CD4-positive, alpha-beta T cell (primary cell): ENCODE results near the gene FIG4. TPM values are rescaled to one million over a fixed set of nuclear protein-coding genes. Genes with fewer than 3 reads are reported as not detected.

Source experiments
- ATAC-seq: fragments of 200-7000 bp; cut with Tn5 transposase; one replicate; pipeline ENCODE4 v1.10.0; 2022; ENCODE audit warnings: mild to moderate bottlenecking; ENCODE audit not compliant: poor library complexity
- CTCF ChIA-PET: fragments of 350-600 bp; sonication (Branson Sonifier 250); formaldehyde crosslinking; loops from one replicate; lab custom pipeline; 2021; ENCODE audit warnings: antibody characterized with exemption, inconsistent platforms; lab: Charles Lee
- POLR2A ChIA-PET: fragments of 350-600 bp; sonication (Branson Sonifier 250); formaldehyde crosslinking; loops from one replicate; lab custom pipeline; 2021; ENCODE audit warnings: antibody characterized with exemption, inconsistent platforms; lab: Charles Lee
- DNase-seq, 14 experiments: peaks; one replicate each; pipeline ENCODE4 v3.0.0-alpha.2; 2013 to 2020; ENCODE audit warnings: mixed read lengths in 2 of 14
- H3K27ac ChIP-seq, 2 donors: one replicate each; pipeline versions ENCODE4 v1.5.1 to v1.7.0; 2013; ENCODE audit warnings: low read length in 2 of 2, low read depth in 1 of 2, mild to moderate bottlenecking in 1 of 2
- H3K27me3 ChIP-seq, 2 experiments: 1 replicate in 1 of 2; 2 replicates in 1 of 2; pipeline versions ENCODE4 v1.6.1 to v1.7.0; 2013; ENCODE audit warnings: low read length in 2 of 2, control low read depth in 1 of 2, mild to moderate bottlenecking in 1 of 2, moderate library complexity in 1 of 2; ENCODE audit not compliant: insufficient read depth in 2 of 2, control insufficient read depth in 1 of 2
- H3K36me3 ChIP-seq: one replicate; pipeline ENCODE4 v1.6.1; 2013; ENCODE audit warnings: low read length, control low read depth; ENCODE audit not compliant: insufficient read depth
- H3K4me1 ChIP-seq: one replicate; pipeline ENCODE4 v1.6.1; 2013; ENCODE audit warnings: low read length, control low read depth; ENCODE audit not compliant: insufficient read depth
- H3K4me3 ChIP-seq: one replicate; pipeline ENCODE4 v1.5.1; 2013; ENCODE audit warnings: mild to moderate bottlenecking, low read length, moderate library complexity
- H3K9me3 ChIP-seq, 2 experiments: 1 replicate in 1 of 2; 2 replicates in 1 of 2; pipeline versions ENCODE4 v1.6.1 to v1.7.0; 2013; ENCODE audit warnings: low read length in 2 of 2, mild to moderate bottlenecking in 2 of 2, control low read depth in 1 of 2, moderate library complexity in 1 of 2; ENCODE audit not compliant: control insufficient read depth in 1 of 2, insufficient read depth in 1 of 2
- H3K27ac Mint-ChIP-seq: one replicate; pipeline ENCODE4 v1.8.0; 2020; ENCODE audit warnings: mixed read lengths
- H3K27me3 Mint-ChIP-seq: one replicate; pipeline ENCODE4 v1.8.0; 2021; ENCODE audit warnings: mixed read lengths
- H3K36me3 Mint-ChIP-seq: one replicate; pipeline ENCODE4 v1.8.0; 2021; ENCODE audit warnings: low read depth, mixed read lengths
- H3K4me1 Mint-ChIP-seq: one replicate; pipeline ENCODE4 v1.8.0; 2021; ENCODE audit warnings: low read depth, mixed read lengths
- H3K4me3 Mint-ChIP-seq: one replicate; pipeline ENCODE4 v1.8.0; 2020; ENCODE audit warnings: mild to moderate bottlenecking, mixed read lengths
- H3K9me3 Mint-ChIP-seq: one replicate; pipeline ENCODE4 v1.8.0; 2020; ENCODE audit warnings: mixed read lengths
- CTCF ChIP-seq: fragments of 200-600 bp; IDR thresholded peaks from one replicate; pipeline ENCODE4 v1.8.0; 2022; ENCODE audit warnings: antibody characterized with exemption, mild to moderate bottlenecking
- intact Hi-C, 2 experiments: fragments of 100-400 bp; cut with DNase I in 1 of 2; cut with micrococcal nuclease in 1 of 2; formaldehyde crosslinking; loops; one replicate each; pipeline versions ENCODE4 v1.15.1 to v1.9.0; 2023 to 2025; cut with DNase I, micrococcal nuclease
- total RNA-seq, 174 experiments: library from RNA in 2 of 174; stranded (reverse) in 2 of 174; gene quantifications; one replicate each; pipeline ENCODE4 v1.2.3 and lab custom pipeline; 2021 to 2026

FIG4 gene
- total RNA-seq, 2 experiments from 2014 or later, result 3.3 to 4.0 TPM

- Histone ChIP-seq H3K4me1 (no peaks in the 10 kb centered on the region), H3K36me3 (peaks cover 6% of the 10 kb centered on the region), H3K9me3 (no peaks in the 10 kb centered on the region), H3K27me3 (no peaks in the 10 kb centered on the region), H3K27ac (no peak overlapping the region), H3K4me3 (no peak overlapping the region)
- ChIA-PET POLR2A (no interaction called here), CTCF (no interaction called here)
- TF ChIP-seq CTCF, result no peak
- DNase-seq (no peak), ATAC-seq (no peak)
- H3K36me3 Mint-ChIP-seq, result peaks cover 69% of the 10 kb centered on the region
- no peaks in the 10 kb centered on the region for H3K27me3 Mint-ChIP-seq
- H3K4me3 Mint-ChIP-seq, result no peak overlapping the region
- no peak overlapping the region for H3K27ac Mint-ChIP-seq
- H3K4me1 Mint-ChIP-seq, result no peaks in the 10 kb centered on the region
- intact Hi-C loops, result no loop called here
- H3K9me3 Mint-ChIP-seq, result no peaks in the 10 kb centered on the region
These were observed 110.7 kb downstream of the FIG4 start for GRCh38 chr6:109801794-109802193.

GRCh38 chr6:109804020-109804419 is 112.9 kb downstream of the FIG4 start:
- no peaks in the 10 kb centered on the region for H3K27me3 Mint-ChIP-seq
- intact Hi-C loops, result no loop called here

GRCh38 chr6:109807881-109808280 is 116.8 kb downstream of the FIG4 start:
- H3K4me1 Mint-ChIP-seq, result no peaks in the 10 kb centered on the region
- CTCF ChIA-PET, result no interaction called here
- POLR2A ChIA-PET, result interaction anchor here (1.1 kb wide), 1 partner anchor 19 kb away, joined by 3 read pairs; no protein-coding TSS in a partner anchor
- TF ChIP-seq CTCF, result no peak
- no peak overlapping the region for H3K27ac ChIP-seq
- no peaks in the 10 kb centered on the region for H3K9me3 Mint-ChIP-seq
- H3K9me3 ChIP-seq, result no peaks in the 10 kb centered on the region
- no peak for DNase-seq
- H3K4me3 Mint-ChIP-seq, result no peak overlapping the region
- no peak overlapping the region for H3K27ac Mint-ChIP-seq
- peaks cover 37% of the 10 kb centered on the region for H3K36me3 Mint-ChIP-seq
- H3K27me3 ChIP-seq, result no peaks in the 10 kb centered on the region
- H3K4me3 ChIP-seq, result no peak overlapping the region
- intact Hi-C loops, result no loop called here
- no peaks in the 10 kb centered on the region for H3K27me3 Mint-ChIP-seq
- H3K36me3 ChIP-seq, result no peaks in the 10 kb centered on the region
- no peak for ATAC-seq
- no peaks in the 10 kb centered on the region for H3K4me1 ChIP-seq

More at GRCh38 chr6:109804020-109804419, 112.9 kb downstream of the FIG4 start:
- DNase-seq (no peak), ATAC-seq (no peak)
- H3K27me3 ChIP-seq, result no peaks in the 10 kb centered on the region
- H3K9me3 Mint-ChIP-seq, result no peaks in the 10 kb centered on the region
- H3K4me1 Mint-ChIP-seq, result no peaks in the 10 kb centered on the region
- no peak overlapping the region for H3K27ac ChIP-seq
- no peaks in the 10 kb centered on the region for H3K4me1 ChIP-seq
- H3K36me3 ChIP-seq, result peaks cover 3% of the 10 kb centered on the region
- no peaks in the 10 kb centered on the region for H3K9me3 ChIP-seq
- TF ChIP-seq CTCF, result no peak
- H3K4me3 Mint-ChIP-seq, result no peak overlapping the region
- CTCF ChIA-PET, result no interaction called here
- H3K27ac Mint-ChIP-seq, result no peak overlapping the region
- H3K4me3 ChIP-seq, result no peak overlapping the region
- POLR2A ChIA-PET, result no interaction called here
- peaks cover 64% of the 10 kb centered on the region for H3K36me3 Mint-ChIP-seq
